ENCODE measurements around the gene ID4.

The ID4 gene

DNA sequence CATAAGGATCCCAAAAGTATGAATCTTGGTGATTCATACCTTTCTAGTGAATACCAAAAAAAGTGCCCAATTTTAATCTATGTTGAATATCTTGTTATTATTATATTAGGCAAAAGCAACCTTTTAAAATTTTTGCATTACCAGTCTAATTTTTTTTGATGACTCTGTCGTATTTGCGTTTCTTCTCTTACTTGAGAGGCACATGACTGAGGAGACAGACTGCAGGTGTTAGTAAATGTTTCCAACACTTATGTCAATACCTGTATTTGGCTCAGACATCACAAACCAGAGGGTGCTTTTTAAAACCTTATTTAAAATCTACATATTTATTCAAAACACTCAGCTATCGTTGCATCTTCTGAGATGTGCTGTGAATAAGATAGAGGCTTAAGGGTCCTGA, 27.1 kb downstream of the ID4 start:
- DNase-seq, result no peak

GRCh38 chr6:19865178-19865577, 28.0 kb downstream of the ID4 start:
- DNase-seq, result no peak

- no peak for DNase-seq
Measured at GRCh38 chr6:19866173-19866984, 29.2 kb downstream of the ID4 start.

- DNase-seq, result no peak
Measured at GRCh38 chr6:19866985-19867627, 29.9 kb downstream of the ID4 start.

DNA sequence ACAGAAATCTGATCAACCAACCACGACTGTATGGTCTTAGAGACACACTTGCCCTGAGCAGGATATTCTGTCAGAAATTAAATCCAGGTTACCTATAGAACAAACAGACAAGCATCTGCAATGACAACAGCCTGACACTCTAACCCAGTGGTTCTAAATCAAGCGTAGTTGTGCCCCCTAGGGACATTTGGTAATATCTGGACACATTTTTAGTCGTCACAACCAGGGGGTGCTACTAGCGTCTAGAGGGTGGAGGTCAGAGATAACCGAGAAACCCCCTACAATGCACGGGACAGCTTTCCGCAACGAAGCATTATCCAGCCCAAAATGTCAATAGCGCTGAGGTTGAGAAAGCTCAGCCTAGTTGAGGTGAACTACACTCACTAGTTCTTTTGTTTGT, 32.3 kb downstream of the ID4 start:
- no peak for DNase-seq

GRCh38 chr6:19870322-19870721, 33.2 kb downstream of the ID4 start:
- no peak for DNase-seq

DNA sequence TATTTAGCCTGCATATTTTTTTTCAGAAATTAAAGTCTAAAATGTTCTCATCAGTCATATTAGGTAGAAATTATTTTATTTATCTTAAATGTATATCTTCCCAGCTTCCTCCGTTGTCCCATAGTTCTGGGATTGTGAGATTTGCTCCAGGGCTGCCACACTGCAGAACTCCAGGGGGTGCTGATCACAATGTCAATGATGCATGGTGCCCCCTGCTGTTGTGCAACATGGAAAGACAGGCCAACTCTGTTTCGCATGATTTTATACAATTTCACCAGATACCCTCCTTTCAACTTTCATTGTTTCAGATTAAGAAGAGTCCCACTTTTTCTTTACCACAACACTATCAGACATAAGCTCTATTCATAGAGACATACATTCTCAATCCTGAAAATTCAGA, 35.9 kb downstream of the ID4 start:
- DNase-seq, result no peak

- no peak for DNase-seq
Measured at GRCh38 chr6:19876672-19877071, 39.5 kb downstream of the ID4 start.

DNA sequence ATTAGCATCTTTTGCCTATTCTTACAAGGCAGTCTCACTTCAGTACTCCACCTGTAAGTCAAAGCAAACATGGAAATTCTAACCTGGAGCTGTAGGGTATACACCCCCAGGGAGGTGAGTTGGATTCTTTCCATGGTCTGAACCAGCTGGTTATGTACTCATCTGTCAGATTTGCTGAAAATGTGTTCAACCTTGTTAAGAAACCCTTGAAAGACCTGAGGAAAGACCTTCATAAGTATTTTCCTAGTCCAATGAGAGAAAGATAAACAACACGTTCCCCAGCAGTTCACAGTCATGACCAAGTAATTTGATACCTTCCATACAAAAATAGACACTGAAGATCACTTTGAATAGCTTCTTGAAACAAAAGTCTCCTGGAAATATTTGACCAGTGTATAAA, 42.5 kb downstream of the ID4 start:
- no peak for DNase-seq

GRCh38 chr6:19880066-19880465, 42.9 kb downstream of the ID4 start:
- no peak for DNase-seq

DNA sequence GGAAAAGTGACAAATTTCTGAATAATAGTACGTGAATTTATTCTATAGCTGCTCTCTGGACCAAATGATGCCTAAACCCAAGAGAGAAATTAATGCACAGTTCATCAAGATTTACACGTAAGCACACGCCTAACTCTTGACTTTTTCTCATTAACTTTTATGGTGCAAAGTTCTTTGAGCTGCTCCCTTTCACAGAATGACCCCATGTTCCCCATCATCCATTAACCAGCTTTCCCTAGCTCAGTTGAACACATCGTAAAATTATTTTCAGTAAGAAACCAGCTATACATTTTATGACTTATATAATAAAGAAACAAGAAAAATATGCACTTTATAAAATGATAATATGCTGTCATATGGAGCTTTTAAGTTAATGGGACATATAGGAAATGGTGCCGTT, 54.3 kb downstream of the ID4 start:
- no peak for DNase-seq

All from stimulated activated CD4-positive, alpha-beta T cell treated with anti-CD3 and anti-CD28 coated beads, Interleukin-2, amount 100 ng/mL, for 48 hours (primary cell).